GM12865 (cell line): ENCODE data around the gene GGACT.

ENCODE experiments used
- DNase-seq: peaks from one replicate; pipeline ENCODE4 v3.0.0; 2010; ENCODE audit warnings: low read depth
- H3K4me3 ChIP-seq: 2 replicates; pipeline ENCODE4 v1.5.1; 2011; ENCODE audit warnings: mild to moderate bottlenecking, low read depth, low read length, control low read depth
- CTCF ChIP-seq: IDR thresholded peaks from 2 replicates; pipeline ENCODE4 v1.5.1; 2011; ENCODE audit warnings: low read length, control low read depth, low read depth, inconsistent platforms; ENCODE audit not compliant: insufficient read depth; ENCODE audit errors: missing control alignments

Gene GGACT

GRCh38 chr13:100532090-100532766, 56.4 kb downstream of the GGACT start:
- H3K4me3 ChIP-seq, result no peak overlapping the region
- DNase-seq, result no peak
- TF ChIP-seq CTCF, result no peak

DNA sequence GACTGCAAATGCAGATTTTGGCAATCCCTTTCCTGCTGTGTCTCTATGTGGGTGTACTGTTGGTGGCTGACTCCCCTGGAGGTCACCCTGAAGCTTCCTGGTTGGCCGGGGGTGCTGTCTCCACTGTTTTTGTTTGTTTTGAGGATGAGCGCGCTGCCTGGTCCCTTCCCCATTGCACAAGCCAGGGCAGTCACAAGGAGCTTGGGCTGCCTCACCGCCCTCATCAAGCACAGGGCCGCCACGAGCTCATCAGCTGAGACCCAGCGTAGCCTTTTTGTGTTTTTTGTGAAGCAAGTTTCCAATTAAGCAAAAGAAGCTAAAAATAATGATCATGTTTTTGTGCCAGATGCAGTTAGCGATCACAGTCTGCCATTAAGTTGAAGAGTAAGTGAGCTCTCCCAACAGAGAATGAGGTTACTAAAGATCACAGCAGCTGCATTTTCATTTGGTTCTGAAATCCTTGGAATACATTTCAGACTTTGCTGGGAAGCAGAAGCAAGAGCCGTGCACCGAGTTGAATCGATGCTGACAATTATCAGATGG, 57.8 kb downstream of the GGACT start:
- DNase-seq, result no peak
- no peak overlapping the region for H3K4me3 ChIP-seq
- no peak for TF ChIP-seq CTCF

DNA sequence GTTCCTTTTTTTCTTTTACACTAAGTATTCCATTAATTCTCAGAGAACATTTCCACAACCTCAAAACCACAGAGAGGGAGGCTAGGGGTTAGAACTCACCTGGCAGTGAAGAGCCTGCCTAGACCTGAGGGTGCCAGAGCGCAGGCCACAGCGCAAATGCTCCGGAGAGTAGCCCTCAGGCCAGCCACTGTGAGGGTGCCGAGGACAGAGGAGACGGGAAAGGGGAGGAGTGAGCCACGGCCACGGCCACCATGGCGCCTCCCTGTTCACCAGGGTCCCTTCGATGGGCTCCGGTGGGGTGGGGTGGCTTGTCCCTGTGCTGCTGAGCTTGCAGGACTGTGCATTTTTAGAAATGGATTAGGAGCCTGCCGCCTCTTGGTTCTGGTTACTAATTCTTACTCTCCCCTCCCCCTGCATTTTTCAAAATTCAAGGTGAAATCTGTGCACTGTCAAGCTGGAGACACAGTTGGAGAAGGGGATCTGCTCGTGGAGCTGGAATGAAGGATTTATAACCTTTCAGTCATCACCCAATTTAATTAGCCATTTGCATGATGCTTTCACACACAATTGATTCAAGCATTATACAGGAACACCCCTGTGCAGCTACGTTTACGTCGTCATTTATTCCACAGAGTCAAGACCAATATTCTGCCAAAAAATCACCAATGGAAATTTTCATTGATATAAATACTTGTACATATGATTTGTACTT, 58.8 kb downstream of the GGACT start:
- no peak for TF ChIP-seq CTCF
- no peak for DNase-seq
- H3K4me3 ChIP-seq, result no peak overlapping the region

DNA sequence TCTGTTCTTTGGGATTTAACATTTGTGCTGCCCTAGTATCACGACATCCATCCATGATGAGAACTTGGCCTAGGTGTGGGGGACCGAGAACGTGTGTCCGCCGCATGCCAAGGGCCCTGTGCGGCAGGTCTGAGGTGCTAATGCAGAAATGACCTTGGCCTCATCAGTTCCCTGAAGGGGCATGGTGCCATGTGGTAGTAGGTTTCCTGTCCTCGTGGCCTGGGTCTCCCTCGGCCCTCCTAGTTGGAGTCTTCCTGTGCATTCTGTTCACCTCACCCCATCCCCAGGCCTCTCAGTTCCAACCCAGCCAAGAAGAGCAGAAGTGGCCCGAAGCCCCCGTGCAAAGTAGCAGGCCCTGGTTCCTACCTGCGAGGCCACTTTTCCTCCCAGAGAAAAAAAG, 59.8 kb downstream of the GGACT start:
- no peak overlapping the region for H3K4me3 ChIP-seq
- DNase-seq, result no peak
- TF ChIP-seq CTCF, result no peak

DNA sequence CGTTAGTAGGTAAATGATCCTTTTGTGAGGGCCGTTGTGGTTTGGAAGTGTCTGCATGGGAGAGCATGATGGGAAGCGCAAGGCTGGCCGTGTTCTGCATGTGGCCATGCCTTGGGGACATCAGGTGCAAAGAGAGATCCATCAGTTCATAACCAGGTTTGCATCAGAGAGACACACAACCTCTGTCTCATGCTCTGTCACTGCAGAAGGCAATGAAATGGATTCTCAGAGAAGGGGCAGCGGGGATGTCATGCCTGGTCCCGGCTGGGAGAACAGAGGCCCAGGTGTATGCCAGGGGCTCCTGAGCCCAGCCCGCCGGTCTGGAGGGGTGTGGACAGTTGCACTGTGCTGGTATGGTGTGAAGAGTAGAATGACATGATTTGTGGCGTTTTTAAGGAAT, 60.2 kb downstream of the GGACT start:
- no peak for DNase-seq
- H3K4me3 ChIP-seq, result no peak overlapping the region
- no peak for TF ChIP-seq CTCF

GRCh38 chr13:100527644-100528043, 60.9 kb downstream of the GGACT start:
- DNase-seq, result no peak
- TF ChIP-seq CTCF, result no peak
- no peak overlapping the region for H3K4me3 ChIP-seq
